A549 (cell line): ENCODE data around the gene EMC6.

ENCODE experiments used
- CEBPB ChIP-seq, 2 experiments: fragments of >200 bp in 1 of 2; sonication (Bioruptor Twin) in 1 of 2; formaldehyde crosslinking in 1 of 2; IDR thresholded peaks; 2 replicates each; pipeline ENCODE4 v1.6.1; 2012 to 2016
- CTCF ChIP-seq: fragments of >200 bp; sonication (Bioruptor Twin); formaldehyde crosslinking; IDR thresholded peaks from 3 replicates; pipeline ENCODE4 v1.5.1; 2016
- E2F6 ChIP-seq: IDR thresholded peaks from 2 replicates; pipeline ENCODE4 v1.6.1; 2012; ENCODE audit warnings: low read depth, borderline replicate concordance
- ESRRA ChIP-seq: fragments of 150-350 bp; IDR thresholded peaks from 2 replicates; pipeline ENCODE4 v1.6.1; 2014; ENCODE audit warnings: mild to moderate bottlenecking, low read length, borderline replicate concordance
- FOSL2 ChIP-seq, 2 experiments: fragments of 450-650 bp in 1 of 2; fragments of >200 bp in 1 of 2; sonication (Bioruptor Twin) in 1 of 2; formaldehyde crosslinking; IDR thresholded peaks; 2 replicates each; pipeline versions ENCODE4 v1.5.0 to v1.6.1; 2016 to 2020; ENCODE audit warnings: mild to moderate bottlenecking in 1 of 2, moderate library complexity in 1 of 2
- JUN ChIP-seq, 2 experiments: fragments of >200 bp; sonication (Bioruptor Twin); formaldehyde crosslinking; IDR thresholded peaks; 2 replicates in 1 of 2; 3 replicates in 1 of 2; pipeline ENCODE4 v1.6.1; 2016 to 2017
- JUNB ChIP-seq: fragments of >200 bp; sonication (Bioruptor Twin); formaldehyde crosslinking; IDR thresholded peaks from 2 replicates; pipeline ENCODE4 v1.6.1; 2016
- MAX ChIP-seq: IDR thresholded peaks from 2 replicates; pipeline ENCODE4 v1.6.1; 2012
- PBX3 ChIP-seq: IDR thresholded peaks from 2 replicates; pipeline ENCODE4 v1.6.1; 2012
- POLR2A ChIP-seq: IDR thresholded peaks from 2 replicates; pipeline ENCODE4 v1.6.1; 2012; ENCODE audit warnings: mild to moderate bottlenecking, low read length
- RAD21 ChIP-seq, 2 experiments: fragments of >200 bp in 1 of 2; sonication (Bioruptor Twin) in 1 of 2; formaldehyde crosslinking in 1 of 2; IDR thresholded peaks in 1 of 2; conservative IDR thresholded peaks in 1 of 2; 2 replicates in 1 of 2; 3 replicates in 1 of 2; pipeline ENCODE4 v1.6.1; 2012 to 2018; ENCODE audit warnings: inconsistent platforms in 1 of 2
- REST ChIP-seq: fragments of 200-600 bp; sonication (generic); IDR thresholded peaks from 2 replicates; pipeline ENCODE4 v1.6.1; 2016; ENCODE audit warnings: antibody characterized with exemption, mild to moderate bottlenecking, moderate library complexity
- SREBF2 ChIP-seq: fragments of 450-650 bp; IDR thresholded peaks from 2 replicates; pipeline ENCODE4 v1.6.1; 2014; ENCODE audit warnings: mild to moderate bottlenecking, moderate library complexity

GRCh38 chr17:3682033-3682432, 13.4 kb downstream of the EMC6 start:
- TF ChIP-seq CTCF: no peak
- TF ChIP-seq POLR2A: no peak
- TF ChIP-seq MAX: no peak
- no peak for TF ChIP-seq E2F6
- no peak for TF ChIP-seq FOSL2 (IDR thresholded peaks at IDR 0.05)
- TF ChIP-seq FOSL2 (CRISPR knock-in tag; IDR thresholded peaks at IDR 0.05): no peak
- TF ChIP-seq JUN (IDR thresholded peaks at IDR 0.05): no peak
- TF ChIP-seq RAD21 (conservative IDR thresholded peaks at IDR 0.05 in 1 of 2, IDR thresholded peaks at IDR 0.05 in 1 of 2): no peak
- TF ChIP-seq ESRRA: no peak
- TF ChIP-seq PBX3: no peak
- TF ChIP-seq CEBPB (IDR thresholded peaks at IDR 0.05): no peak
- TF ChIP-seq JUNB: no peak
- TF ChIP-seq SREBF2: no peak
- no peak for TF ChIP-seq REST
